Mesenchymal stem cell (in vitro differentiated cells and primary cell): ENCODE results near the gene PLCL1.
A peak's percentile ranks its signal among the peaks of the same experiment; 100 is the strongest.

ENCODE experiments used
- DNase-seq: peaks from one replicate; pipeline ENCODE4 v3.0.0-alpha.2; 2013
- H2AFZ ChIP-seq: one replicate; pipeline ENCODE4 v1.6.1; 2013; ENCODE audit warnings: low read depth, mild to moderate bottlenecking, control low read depth, inconsistent platforms, low read length, moderate library complexity
- H2AK5ac ChIP-seq: 2 replicates; pipeline ENCODE4 v1.6.1; 2013; ENCODE audit warnings: low read length, moderate library complexity, mild to moderate bottlenecking, inconsistent platforms; ENCODE audit not compliant: severe bottlenecking
- H2BK120ac ChIP-seq: one replicate; pipeline ENCODE4 v1.6.1; 2013; ENCODE audit warnings: low read depth, mild to moderate bottlenecking, inconsistent platforms, low read length, moderate library complexity
- H2BK12ac ChIP-seq, 2 experiments: one replicate each; pipeline ENCODE4 v1.6.1; 2013; ENCODE audit warnings: inconsistent platforms in 2 of 2, low read length in 2 of 2, mild to moderate bottlenecking in 2 of 2, moderate library complexity in 2 of 2, control low read depth in 1 of 2
- H2BK15ac ChIP-seq: one replicate; pipeline ENCODE4 v1.6.1; 2013; ENCODE audit warnings: mild to moderate bottlenecking, low read depth, inconsistent platforms; ENCODE audit not compliant: poor library complexity, severe bottlenecking
- H2BK5ac ChIP-seq: 2 replicates; pipeline ENCODE4 v1.6.1; 2013; ENCODE audit warnings: low read depth, mild to moderate bottlenecking, low read length, control low read depth, inconsistent platforms; ENCODE audit not compliant: poor library complexity, severe bottlenecking
- H3K14ac ChIP-seq, 2 experiments: one replicate each; pipeline ENCODE4 v1.6.1; 2013; ENCODE audit warnings: inconsistent platforms in 2 of 2, low read length in 2 of 2, control low read depth in 1 of 2, mild to moderate bottlenecking in 1 of 2, moderate library complexity in 1 of 2
- H3K18ac ChIP-seq, 2 experiments: one replicate each; pipeline ENCODE4 v1.6.1; 2013; ENCODE audit warnings: inconsistent platforms in 2 of 2, low read length in 2 of 2, control low read depth in 1 of 2, low read depth in 1 of 2, mild to moderate bottlenecking in 1 of 2
- H3K23ac ChIP-seq, 2 experiments: one replicate each; pipeline ENCODE4 v1.6.1; 2013; ENCODE audit warnings: inconsistent platforms in 2 of 2, low read length in 2 of 2, mild to moderate bottlenecking in 2 of 2, moderate library complexity in 2 of 2, control low read depth in 1 of 2
- H3K27ac ChIP-seq: 2 replicates; pipeline ENCODE4 v1.5.1; 2013; ENCODE audit warnings: mild to moderate bottlenecking, moderate library complexity, low read length, control low read depth, inconsistent platforms; ENCODE audit not compliant: poor library complexity, severe bottlenecking
- H3K27me3 ChIP-seq, 2 experiments: 2 replicates each; pipeline versions ENCODE4 v1.6.1 to v1.7.0; 2013; ENCODE audit warnings: low read length in 2 of 2, mild to moderate bottlenecking in 2 of 2, moderate library complexity in 2 of 2, control low read depth in 1 of 2, inconsistent platforms in 1 of 2; ENCODE audit not compliant: control insufficient read depth in 1 of 2, insufficient read depth in 1 of 2
- H3K36me3 ChIP-seq, 2 experiments: 2 replicates each; pipeline versions ENCODE4 v1.6.1 to v1.7.0; 2013; ENCODE audit warnings: low read length in 2 of 2, control low read depth in 1 of 2, inconsistent platforms in 1 of 2, low read depth in 1 of 2, mild to moderate bottlenecking in 1 of 2; ENCODE audit not compliant: insufficient read depth in 2 of 2, control insufficient read depth in 1 of 2
- H3K4ac ChIP-seq, 2 experiments: one replicate each; pipeline ENCODE4 v1.6.1; 2013; ENCODE audit warnings: inconsistent platforms in 2 of 2, low read length in 2 of 2, mild to moderate bottlenecking in 2 of 2, moderate library complexity in 2 of 2, control low read depth in 1 of 2, low read depth in 1 of 2
- H3K4me1 ChIP-seq: 2 replicates; pipeline ENCODE4 v1.6.1; 2013; ENCODE audit warnings: low read depth, low read length, control low read depth; ENCODE audit not compliant: control insufficient read depth, insufficient read depth
- H3K4me2 ChIP-seq: 2 replicates; pipeline ENCODE4 v1.6.1; 2013; ENCODE audit warnings: low read length, mild to moderate bottlenecking, inconsistent platforms; ENCODE audit not compliant: poor library complexity, severe bottlenecking
- H3K4me3 ChIP-seq, 2 experiments: 2 replicates each; pipeline versions ENCODE4 v1.5.1 to v1.7.0; 2013; ENCODE audit warnings: low read length in 2 of 2, mild to moderate bottlenecking in 2 of 2, control low read depth in 1 of 2, low read depth in 1 of 2; ENCODE audit not compliant: insufficient read depth in 1 of 2
- H3K79me1 ChIP-seq: replicated peaks from 2 replicates; pipeline ENCODE4 v1.6.1; 2013; ENCODE audit warnings: mild to moderate bottlenecking, control low read depth, low read length, inconsistent platforms; ENCODE audit not compliant: poor library complexity, severe bottlenecking
- H3K9ac ChIP-seq: 2 replicates; pipeline ENCODE4 v1.7.0; 2013; ENCODE audit warnings: mild to moderate bottlenecking, low read length, moderate library complexity
- H3K9me3 ChIP-seq: 2 replicates; pipeline ENCODE4 v1.7.0; 2013; ENCODE audit warnings: mild to moderate bottlenecking, low read length; ENCODE audit not compliant: control insufficient read depth
- H4K8ac ChIP-seq: one replicate; pipeline ENCODE4 v1.6.1; 2013; ENCODE audit warnings: inconsistent platforms, mild to moderate bottlenecking, low read length, moderate library complexity
- H4K91ac ChIP-seq: one replicate; pipeline ENCODE4 v1.6.1; 2013; ENCODE audit warnings: mild to moderate bottlenecking, low read length, inconsistent platforms
- WGBS: methylation state at CpG from one replicate; pipeline ENCODE4 v1.1.7; 2013; ENCODE audit warnings: mixed read lengths; 5-methylcytosine and 5-hydroxymethylcytosine counted together

PLCL1 gene

GRCh38 chr2:197990356-197990755 is 186.0 kb downstream of the PLCL1 start:
- H3K9me3 ChIP-seq = no peaks in the 10 kb centered on the region
- H3K18ac ChIP-seq = no peak overlapping the region
- no peak overlapping the region for H3K4me2 ChIP-seq
- no peak overlapping the region for H4K91ac ChIP-seq
- H4K8ac ChIP-seq = no peak overlapping the region
- no peak overlapping the region for H3K23ac ChIP-seq
- no peak overlapping the region for H2BK15ac ChIP-seq
- H3K36me3 ChIP-seq = no peaks in the 10 kb centered on the region
- no peaks in the 10 kb centered on the region for H3K79me1 ChIP-seq
- no peaks in the 10 kb centered on the region for H3K4me1 ChIP-seq
- no peak overlapping the region for H3K4me3 ChIP-seq
- no peak overlapping the region for H2BK5ac ChIP-seq
- no peak overlapping the region for H2AK5ac ChIP-seq
- H3K27me3 ChIP-seq = no peaks in the 10 kb centered on the region
- H3K9ac ChIP-seq = no peak overlapping the region
- no peak overlapping the region for H2BK12ac ChIP-seq
- H2BK120ac ChIP-seq = no peak overlapping the region
- H3K14ac ChIP-seq = no peak overlapping the region
- no peak for DNase-seq
- no peak overlapping the region for H3K4ac ChIP-seq
- H3K27ac ChIP-seq = no peak overlapping the region
- H2AFZ ChIP-seq = no peak overlapping the region
- no CpG with 5 or more reads among the region's 2 CpGs for WGBS

GRCh38 chr2:197992482-197993133 is 188.2 kb downstream of the PLCL1 start:
- Histone ChIP-seq H3K4me3 (no peak overlapping the region), H2BK120ac (no peak overlapping the region), H3K9ac (no peak overlapping the region), H3K23ac (no peak overlapping the region), H3K27me3 (no peaks in the 10 kb centered on the region), H2BK5ac (no peak overlapping the region), H3K9me3 (no peaks in the 10 kb centered on the region), H3K4ac (no peak overlapping the region), H2AFZ (no peak overlapping the region), H2BK12ac (no peak overlapping the region), H3K14ac (no peak overlapping the region), H3K18ac (no peak overlapping the region), H2AK5ac (no peak overlapping the region), H3K36me3 (no peaks in the 10 kb centered on the region), H3K27ac (no peak overlapping the region), H3K79me1 (no peaks in the 10 kb centered on the region), H2BK15ac (no peak overlapping the region), H3K4me2 (no peak overlapping the region), H4K91ac (no peak overlapping the region), H4K8ac (no peak overlapping the region), H3K4me1 (no peaks in the 10 kb centered on the region)
- WGBS = 97% methylated on average over 2 of the region's 4 CpGs
- no peak for DNase-seq

GRCh38 chr2:197993363-197993762 is 189.0 kb downstream of the PLCL1 start:
- H3K9ac ChIP-seq = no peak overlapping the region
- H3K79me1 ChIP-seq = no peaks in the 10 kb centered on the region
- no peak overlapping the region for H4K91ac ChIP-seq
- no peaks in the 10 kb centered on the region for H3K27me3 ChIP-seq
- DNase-seq = no peak
- no peak overlapping the region for H3K14ac ChIP-seq
- H2BK120ac ChIP-seq = no peak overlapping the region
- H2BK15ac ChIP-seq = no peak overlapping the region
- H4K8ac ChIP-seq = no peak overlapping the region
- no peak overlapping the region for H3K18ac ChIP-seq
- H3K23ac ChIP-seq = no peak overlapping the region
- no peak overlapping the region for H3K4me2 ChIP-seq
- no peaks in the 10 kb centered on the region for H3K9me3 ChIP-seq
- no peak overlapping the region for H3K27ac ChIP-seq
- no peak overlapping the region for H2BK12ac ChIP-seq
- H2AFZ ChIP-seq = no peak overlapping the region
- no peak overlapping the region for H3K4me3 ChIP-seq
- no peak overlapping the region for H3K4ac ChIP-seq
- H3K4me1 ChIP-seq = no peaks in the 10 kb centered on the region
- no peak overlapping the region for H2AK5ac ChIP-seq
- H3K36me3 ChIP-seq = no peaks in the 10 kb centered on the region
- no peak overlapping the region for H2BK5ac ChIP-seq

- H3K4me3 ChIP-seq = no peak overlapping the region
- H2BK15ac ChIP-seq = no peak overlapping the region
- H3K18ac ChIP-seq = no peak overlapping the region
- no peak overlapping the region for H2BK120ac ChIP-seq
- H2BK5ac ChIP-seq = no peak overlapping the region
- H2AFZ ChIP-seq = no peak overlapping the region
- no peak overlapping the region for H3K4ac ChIP-seq
- no peak overlapping the region for H4K8ac ChIP-seq
- no peak overlapping the region for H4K91ac ChIP-seq
- 55% methylated on average over 1 of the region's 2 CpGs for WGBS
- no peak overlapping the region for H3K9ac ChIP-seq
- H2AK5ac ChIP-seq = no peak overlapping the region
- no peak overlapping the region for H3K14ac ChIP-seq
- no peak overlapping the region for H2BK12ac ChIP-seq
- no peaks in the 10 kb centered on the region for H3K36me3 ChIP-seq
- no peaks in the 10 kb centered on the region for H3K9me3 ChIP-seq
- no peak overlapping the region for H3K27ac ChIP-seq
- no peaks in the 10 kb centered on the region for H3K27me3 ChIP-seq
- peak; percentile 5 for DNase-seq
- no peak overlapping the region for H3K4me2 ChIP-seq
- no peaks in the 10 kb centered on the region for H3K79me1 ChIP-seq
- H3K23ac ChIP-seq = no peak overlapping the region
- H3K4me1 ChIP-seq = no peaks in the 10 kb centered on the region
These were observed 189.4 kb downstream of the PLCL1 start for GRCh38 chr2:197993830-197994229.
